ENCODE data around the gene COMMD7. TPM values are rescaled to one million over a fixed set of nuclear protein-coding genes. Genes with fewer than 3 reads are reported as not detected.

The COMMD7 gene
- total RNA-seq, 1 experiment from 2014 or later: 66.1 TPM

- no peaks in the 10 kb centered on the region for H4K20me1 ChIP-seq (ENCODE audit: control insufficient read depth, insufficient read depth, insufficient read length)
- H3K4me1 ChIP-seq (ENCODE audit: insufficient read depth, low read length): no peaks in the 10 kb centered on the region
- H4K8ac ChIP-seq (replicated peaks; ENCODE audit: insufficient read length, low read depth, low read length): no peak overlapping the region
- H3K4me2 ChIP-seq (ENCODE audit: insufficient read depth, insufficient read length, low read length): no peak overlapping the region
- no peaks in the 10 kb centered on the region for H3K23me2 ChIP-seq (ENCODE audit: insufficient read length, low read depth, low read length, poor library complexity, severe bottlenecking)
- H3K14ac ChIP-seq (ENCODE audit: insufficient read depth, low read length): no peak overlapping the region
- H2BK5ac ChIP-seq (ENCODE audit: insufficient read length, low read length): no peak overlapping the region
- no peak for DNase-seq
- no peak overlapping the region for H3K27ac ChIP-seq (ENCODE audit: insufficient read length, low read depth, low read length)
- no peaks in the 10 kb centered on the region for H3K27me3 ChIP-seq (ENCODE audit: insufficient read depth, low read length)
- no peak overlapping the region for H4K5ac ChIP-seq (ENCODE audit: insufficient read length, low read depth, low read length)
- no peak overlapping the region for H2AK5ac ChIP-seq (ENCODE audit: insufficient read length, low read length)
- no peak overlapping the region for H2BK12ac ChIP-seq (ENCODE audit: insufficient read length, low read depth, low read length)
- H3K27me3 Mint-ChIP-seq (ENCODE audit: low read depth): no peaks in the 10 kb centered on the region
- H3K9ac ChIP-seq (ENCODE audit: extremely low read depth, insufficient read length, low read length): no peak overlapping the region
- H2BK20ac ChIP-seq (ENCODE audit: low read depth, low read length, poor library complexity, severe bottlenecking): no peak overlapping the region
- H3K4ac ChIP-seq (ENCODE audit: low read depth, low read length): no peak overlapping the region
- no peak overlapping the region for H2BK120ac ChIP-seq (ENCODE audit: low read depth, low read length, poor library complexity, severe bottlenecking)
- H3K23ac ChIP-seq (ENCODE audit: insufficient read length, low read depth, low read length): no peak overlapping the region
- H3K9me3 ChIP-seq (ENCODE audit: control insufficient read depth, low read depth, low read length): no peaks in the 10 kb centered on the region
- H3K4me1 Mint-ChIP-seq: peaks cover 34 to 37% of the 10 kb centered on the region in 2 experiments
- no peak overlapping the region for H3K56ac ChIP-seq (ENCODE audit: insufficient read length, low read depth, low read length)
- H3K9me3 Mint-ChIP-seq: no peaks in the 10 kb centered on the region
- no peak overlapping the region for H3K18ac ChIP-seq (ENCODE audit: insufficient read length, low read depth, low read length)
- H3K79me1 ChIP-seq (ENCODE audit: insufficient read depth, low read depth, low read length, poor library complexity, severe bottlenecking): no peaks in the 10 kb centered on the region
- no peak overlapping the region for H2AFZ ChIP-seq (ENCODE audit: low read length)
- no peak for TF ChIP-seq CTCF (conservative IDR thresholded peaks at IDR 0.05)
- no peak overlapping the region for H3K27ac Mint-ChIP-seq
- H3K4me3 Mint-ChIP-seq: no peak overlapping the region
- no peak overlapping the region for H4K91ac ChIP-seq (ENCODE audit: insufficient read length, low read depth, low read length)
- no peak overlapping the region for H2BK15ac ChIP-seq (ENCODE audit: low read depth, low read length)
- no peak overlapping the region for H3T11ph ChIP-seq (ENCODE audit: low read length)
- H3K36me3 Mint-ChIP-seq (ENCODE audit: insufficient read depth in 1 of 3, low read depth in 3 of 3): no peaks in the 10 kb centered on the region
- H3K79me2 ChIP-seq (ENCODE audit: insufficient read depth, low read length): no peaks in the 10 kb centered on the region
- no CpG with 5 or more reads among the region's 2 CpGs for WGBS (ENCODE audit: extremely low coverage, insufficient read length, low lambda C conversion rate)
Measured at GRCh38 chr20:32670773-32671455, 72.4 kb downstream of the COMMD7 start.
